Measurements from ENCODE around the gene LNP1.

LNP1 gene

GRCh38 chr3:100407164-100407563, 5.8 kb downstream of the LNP1 start:
- Mint-ChIP-seq H3K9me3 (peaks cover 25% of the 10 kb centered on the region), H3K4me3 (no peak overlapping the region), H3K4me1 (ENCODE audit: low read depth) (peaks cover 14% of the 10 kb centered on the region), H3K36me3 (ENCODE audit: low read depth) (peaks cover 26% of the 10 kb centered on the region), H3K27ac (no peak overlapping the region), H3K27me3 (ENCODE audit: low read depth) (no peaks in the 10 kb centered on the region)
- DNase-seq (ENCODE audit: low spot score) = no peak

- H3K27ac Mint-ChIP-seq = no peak overlapping the region
- H3K4me1 Mint-ChIP-seq (ENCODE audit: low read depth) = peaks cover 5% of the 10 kb centered on the region
- H3K27me3 Mint-ChIP-seq (ENCODE audit: low read depth) = no peaks in the 10 kb centered on the region
- H3K9me3 Mint-ChIP-seq = peaks cover 25% of the 10 kb centered on the region
- H3K36me3 Mint-ChIP-seq (ENCODE audit: low read depth) = peaks cover 26% of the 10 kb centered on the region
- DNase-seq (ENCODE audit: low spot score) = no peak
- no peak overlapping the region for H3K4me3 Mint-ChIP-seq
These were observed 6.7 kb downstream of the LNP1 start for GRCh38 chr3:100407977-100408532.

GRCh38 chr3:100411091-100411982, 10.0 kb downstream of the LNP1 start:
- no peak overlapping the region for H3K4me3 Mint-ChIP-seq
- H3K36me3 Mint-ChIP-seq (ENCODE audit: low read depth) = peaks cover 19% of the 10 kb centered on the region
- no peak for DNase-seq (ENCODE audit: low spot score)
- no peak overlapping the region for H3K27ac Mint-ChIP-seq
- peaks cover 1% of the 10 kb centered on the region for H3K4me1 Mint-ChIP-seq (ENCODE audit: low read depth)
- peaks cover 15% of the 10 kb centered on the region for H3K9me3 Mint-ChIP-seq
- H3K27me3 Mint-ChIP-seq (ENCODE audit: low read depth) = no peaks in the 10 kb centered on the region

- Mint-ChIP-seq H3K4me1 (ENCODE audit: low read depth) (peaks cover 1% of the 10 kb centered on the region), H3K27me3 (ENCODE audit: low read depth) (no peaks in the 10 kb centered on the region), H3K27ac (no peak overlapping the region), H3K36me3 (ENCODE audit: low read depth) (peaks cover 8% of the 10 kb centered on the region), H3K4me3 (no peak overlapping the region), H3K9me3 (peaks cover 4% of the 10 kb centered on the region)
- no peak for DNase-seq (ENCODE audit: low spot score)
These were observed 11.7 kb downstream of the LNP1 start for GRCh38 chr3:100412912-100413590.

GRCh38 chr3:100413613-100414012, 12.3 kb downstream of the LNP1 start:
- Mint-ChIP-seq H3K27me3 (ENCODE audit: low read depth) (no peaks in the 10 kb centered on the region), H3K36me3 (ENCODE audit: low read depth) (peaks cover 6% of the 10 kb centered on the region), H3K4me1 (ENCODE audit: low read depth) (peaks cover 1% of the 10 kb centered on the region), H3K4me3 (no peak overlapping the region), H3K27ac (no peak overlapping the region), H3K9me3 (peaks cover 4% of the 10 kb centered on the region)
- DNase-seq (ENCODE audit: low spot score) = no peak

GRCh38 chr3:100416176-100416575, 14.8 kb downstream of the LNP1 start:
- no peaks in the 10 kb centered on the region for H3K27me3 Mint-ChIP-seq (ENCODE audit: low read depth)
- DNase-seq (ENCODE audit: low spot score) = no peak
- H3K9me3 Mint-ChIP-seq = peaks cover 2% of the 10 kb centered on the region
- no peak overlapping the region for H3K27ac Mint-ChIP-seq
- peaks cover 1% of the 10 kb centered on the region for H3K36me3 Mint-ChIP-seq (ENCODE audit: low read depth)
- H3K4me3 Mint-ChIP-seq = no peak overlapping the region
- H3K4me1 Mint-ChIP-seq (ENCODE audit: low read depth) = peaks cover 1% of the 10 kb centered on the region

GRCh38 chr3:100416863-100417262, 15.5 kb downstream of the LNP1 start:
- H3K36me3 Mint-ChIP-seq (ENCODE audit: low read depth) = no peaks in the 10 kb centered on the region
- H3K4me3 Mint-ChIP-seq = no peak overlapping the region
- H3K27ac Mint-ChIP-seq = no peak overlapping the region
- H3K4me1 Mint-ChIP-seq (ENCODE audit: low read depth) = peaks cover 1% of the 10 kb centered on the region
- no peaks in the 10 kb centered on the region for H3K27me3 Mint-ChIP-seq (ENCODE audit: low read depth)
- H3K9me3 Mint-ChIP-seq = no peaks in the 10 kb centered on the region
- DNase-seq (ENCODE audit: low spot score) = no peak

GRCh38 chr3:100419406-100419805, 18.1 kb downstream of the LNP1 start:
- H3K36me3 Mint-ChIP-seq (ENCODE audit: low read depth) = no peaks in the 10 kb centered on the region
- no peaks in the 10 kb centered on the region for H3K9me3 Mint-ChIP-seq

GRCh38 chr3:100420885-100421284, 19.5 kb downstream of the LNP1 start:
- no peak overlapping the region for H3K27ac Mint-ChIP-seq
- no peaks in the 10 kb centered on the region for H3K4me1 Mint-ChIP-seq (ENCODE audit: low read depth)
- no peaks in the 10 kb centered on the region for H3K9me3 Mint-ChIP-seq
- peaks cover 5% of the 10 kb centered on the region for H3K27me3 Mint-ChIP-seq (ENCODE audit: low read depth)
- H3K4me3 Mint-ChIP-seq = no peak overlapping the region
- no peaks in the 10 kb centered on the region for H3K36me3 Mint-ChIP-seq (ENCODE audit: low read depth)
- DNase-seq (ENCODE audit: low spot score) = no peak

More at GRCh38 chr3:100419406-100419805, 18.1 kb downstream of the LNP1 start:
- peaks cover 4% of the 10 kb centered on the region for H3K27me3 Mint-ChIP-seq (ENCODE audit: low read depth)
- no peak for DNase-seq (ENCODE audit: low spot score)
- no peak overlapping the region for H3K4me3 Mint-ChIP-seq
- H3K27ac Mint-ChIP-seq = no peak overlapping the region
- no peaks in the 10 kb centered on the region for H3K4me1 Mint-ChIP-seq (ENCODE audit: low read depth)

GRCh38 chr3:100423611-100424010, 22.3 kb downstream of the LNP1 start:
- H3K4me1 Mint-ChIP-seq (ENCODE audit: low read depth) = no peaks in the 10 kb centered on the region
- no peak overlapping the region for H3K4me3 Mint-ChIP-seq
- no peaks in the 10 kb centered on the region for H3K36me3 Mint-ChIP-seq (ENCODE audit: low read depth)
- H3K9me3 Mint-ChIP-seq = no peaks in the 10 kb centered on the region
- no peak overlapping the region for H3K27ac Mint-ChIP-seq
- no peak for DNase-seq (ENCODE audit: low spot score)
- peaks cover 5% of the 10 kb centered on the region for H3K27me3 Mint-ChIP-seq (ENCODE audit: low read depth)

- Mint-ChIP-seq H3K27me3 (ENCODE audit: low read depth) (peaks cover 5% of the 10 kb centered on the region), H3K4me1 (ENCODE audit: low read depth) (no peaks in the 10 kb centered on the region), H3K4me3 (no peak overlapping the region), H3K36me3 (ENCODE audit: low read depth) (no peaks in the 10 kb centered on the region), H3K9me3 (no peaks in the 10 kb centered on the region), H3K27ac (no peak overlapping the region)
- no peak for DNase-seq (ENCODE audit: low spot score)
These were observed 22.9 kb downstream of the LNP1 start for GRCh38 chr3:100424261-100424660.

GRCh38 chr3:100425316-100425715, 24.0 kb downstream of the LNP1 start:
- DNase-seq (ENCODE audit: low spot score) = no peak
- Mint-ChIP-seq H3K9me3 (no peaks in the 10 kb centered on the region), H3K27me3 (ENCODE audit: low read depth) (peaks cover 5% of the 10 kb centered on the region), H3K36me3 (ENCODE audit: low read depth) (no peaks in the 10 kb centered on the region), H3K4me3 (no peak overlapping the region), H3K27ac (no peak overlapping the region), H3K4me1 (ENCODE audit: low read depth) (no peaks in the 10 kb centered on the region)

GRCh38 chr3:100426067-100426682, 24.8 kb downstream of the LNP1 start:
- Mint-ChIP-seq H3K4me1 (ENCODE audit: low read depth) (no peaks in the 10 kb centered on the region), H3K27ac (no peak overlapping the region), H3K36me3 (ENCODE audit: low read depth) (no peaks in the 10 kb centered on the region), H3K27me3 (ENCODE audit: low read depth) (peaks cover 5% of the 10 kb centered on the region), H3K9me3 (no peaks in the 10 kb centered on the region), H3K4me3 (no peak overlapping the region)
- DNase-seq (ENCODE audit: low spot score) = no peak

- H3K27me3 Mint-ChIP-seq (ENCODE audit: low read depth) = peaks cover 5% of the 10 kb centered on the region
- no peak overlapping the region for H3K4me3 Mint-ChIP-seq
- H3K9me3 Mint-ChIP-seq = no peaks in the 10 kb centered on the region
- no peak overlapping the region for H3K27ac Mint-ChIP-seq
- no peak for DNase-seq (ENCODE audit: low spot score)
- no peaks in the 10 kb centered on the region for H3K4me1 Mint-ChIP-seq (ENCODE audit: low read depth)
- H3K36me3 Mint-ChIP-seq (ENCODE audit: low read depth) = no peaks in the 10 kb centered on the region
These were observed 26.4 kb downstream of the LNP1 start for GRCh38 chr3:100427699-100428098.

All from T-helper 2 cell treated with Interferon-gamma antibody and Interleukin-4, amounts not matched to agents 5 μg/mL and 100 μg/mL, for 36 hours (primary cell).